Nephron (organoid): Measurements from ENCODE around the gene DDB1.

ENCODE experiments used
- H3K27ac Mint-ChIP-seq, 3 experiments: 2 replicates each; pipeline ENCODE4 v1.8.0; 2020; ENCODE audit warnings: mixed read lengths in 3 of 3, mild to moderate bottlenecking in 2 of 3, moderate library complexity in 1 of 3
- H3K27me3 Mint-ChIP-seq: 2 replicates; pipeline ENCODE4 v1.8.0; 2021; ENCODE audit warnings: low read depth, mild to moderate bottlenecking, moderate library complexity, mixed read lengths
- H3K36me3 Mint-ChIP-seq: 2 replicates; pipeline ENCODE4 v1.8.0; 2020; ENCODE audit warnings: low read depth, mixed read lengths
- H3K4me1 Mint-ChIP-seq: 2 replicates; pipeline ENCODE4 v1.8.0; 2020; ENCODE audit warnings: mixed read lengths
- H3K4me3 Mint-ChIP-seq, 3 experiments: 2 replicates each; pipeline ENCODE4 v1.8.0; 2020; ENCODE audit warnings: mild to moderate bottlenecking in 3 of 3, mixed read lengths in 3 of 3, moderate library complexity in 2 of 3
- H3K9me3 Mint-ChIP-seq: 2 replicates; pipeline ENCODE4 v1.8.0; 2020; ENCODE audit warnings: mixed read lengths
- TF ChIP-seq, protein P1 (sequence below), 3 experiments: fragments of 200-600 bp; sonication (generic); IDR thresholded peaks; one replicate each; pipeline ENCODE4 v1.5.0; 2021; ENCODE audit warnings: antibody characterized with exemption in 3 of 3; ENCODE audit not compliant: unreplicated experiment in 3 of 3

DDB1 gene

DNA sequence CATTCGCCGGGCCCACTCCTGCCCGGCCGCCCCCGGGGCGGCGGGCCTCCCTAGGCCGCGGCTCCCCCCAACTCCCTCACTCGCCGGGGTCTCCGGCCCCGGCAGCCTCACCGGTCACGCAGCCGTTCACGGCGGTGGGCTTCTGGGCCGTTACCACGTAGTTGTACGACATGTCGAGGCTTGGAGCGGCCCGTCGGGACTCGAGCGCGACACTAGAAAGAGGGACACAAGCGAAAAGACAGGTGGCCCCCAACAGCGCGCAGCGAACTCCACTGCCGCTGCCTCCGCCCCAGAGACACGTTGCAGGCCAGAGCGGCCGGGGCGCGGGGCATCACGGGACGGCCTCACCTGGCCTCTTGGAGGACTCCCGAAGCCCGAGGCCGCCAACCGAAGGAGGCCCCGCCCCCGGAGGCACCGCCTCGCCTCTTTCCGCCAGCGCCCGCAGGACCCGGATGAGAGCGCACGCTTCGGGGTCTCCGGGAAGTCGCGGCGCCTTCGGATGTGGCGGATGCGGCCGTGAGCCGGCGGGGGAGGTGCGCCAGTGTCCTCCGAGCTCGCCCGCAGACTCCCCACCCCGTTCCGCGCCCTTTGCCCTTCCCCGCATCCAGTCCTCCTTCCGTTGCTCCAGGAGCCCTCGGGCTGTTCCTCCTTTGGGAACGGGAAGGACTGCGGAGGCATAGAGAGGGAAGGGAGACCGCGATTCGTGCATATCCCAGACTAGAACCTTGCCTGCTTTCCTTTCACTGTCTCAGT, at the start of gene DDB1, which contains the start of gene TKFC:
Gene DDB1, minus strand, starts transcription at position 309 of the 753 bp plus-strand sequence. Its CDS starts 137 bp downstream, at position 172.
Gene TKFC, plus strand, starts transcription at position 432 of the 753 bp plus-strand sequence. CDS start 1,501 bp downstream, outside the sequence.
- TF ChIP-seq, protein P1, sequence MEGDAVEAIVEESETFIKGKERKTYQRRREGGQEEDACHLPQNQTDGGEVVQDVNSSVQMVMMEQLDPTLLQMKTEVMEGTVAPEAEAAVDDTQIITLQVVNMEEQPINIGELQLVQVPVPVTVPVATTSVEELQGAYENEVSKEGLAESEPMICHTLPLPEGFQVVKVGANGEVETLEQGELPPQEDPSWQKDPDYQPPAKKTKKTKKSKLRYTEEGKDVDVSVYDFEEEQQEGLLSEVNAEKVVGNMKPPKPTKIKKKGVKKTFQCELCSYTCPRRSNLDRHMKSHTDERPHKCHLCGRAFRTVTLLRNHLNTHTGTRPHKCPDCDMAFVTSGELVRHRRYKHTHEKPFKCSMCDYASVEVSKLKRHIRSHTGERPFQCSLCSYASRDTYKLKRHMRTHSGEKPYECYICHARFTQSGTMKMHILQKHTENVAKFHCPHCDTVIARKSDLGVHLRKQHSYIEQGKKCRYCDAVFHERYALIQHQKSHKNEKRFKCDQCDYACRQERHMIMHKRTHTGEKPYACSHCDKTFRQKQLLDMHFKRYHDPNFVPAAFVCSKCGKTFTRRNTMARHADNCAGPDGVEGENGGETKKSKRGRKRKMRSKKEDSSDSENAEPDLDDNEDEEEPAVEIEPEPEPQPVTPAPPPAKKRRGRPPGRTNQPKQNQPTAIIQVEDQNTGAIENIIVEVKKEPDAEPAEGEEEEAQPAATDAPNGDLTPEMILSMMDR (IDR thresholded peaks at IDR 0.05; ENCODE audit: unreplicated experiment in 3 of 3), result no peak
- Mint-ChIP-seq H3K4me1 (peaks cover 61% of the 10 kb centered on the region), H3K27me3 (no peaks in the 10 kb centered on the region), H3K4me3 (peak within 1 kb of the TSS; percentile 93 to 100 (median 97)), H3K36me3 (peaks cover 34% of the 10 kb centered on the region), H3K9me3 (no peaks in the 10 kb centered on the region), H3K27ac (peak within 1 kb of the TSS; percentile 96 to 99 (median 97))

DNA sequence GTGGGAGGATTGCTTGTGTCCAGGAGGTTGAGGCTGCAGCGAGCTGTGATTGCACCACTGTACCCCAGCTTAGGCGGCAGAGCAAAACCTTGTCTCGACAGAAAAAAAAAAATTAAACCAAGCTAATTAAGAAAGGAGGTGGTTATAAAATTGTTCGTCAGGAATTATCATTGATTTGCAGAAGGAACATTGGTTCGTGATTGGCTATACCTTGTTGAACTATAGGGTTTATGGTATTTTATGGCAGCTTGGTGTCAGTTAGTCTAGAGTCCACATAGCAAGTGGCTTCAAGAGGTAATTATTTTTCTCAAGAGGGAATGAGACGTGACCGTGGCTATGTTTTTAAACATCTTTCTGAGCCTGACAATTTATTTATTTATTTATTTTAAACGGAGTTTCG, 48.0 kb upstream of the DDB1 start:
- peaks cover 5% of the 10 kb centered on the region for H3K4me1 Mint-ChIP-seq
- no peaks in the 10 kb centered on the region for H3K27me3 Mint-ChIP-seq
- H3K27ac Mint-ChIP-seq, result no peak overlapping the region
- no peak overlapping the region for H3K4me3 Mint-ChIP-seq
- H3K36me3 Mint-ChIP-seq, result peaks cover 21% of the 10 kb centered on the region
- TF ChIP-seq, protein P1 (IDR thresholded peaks at IDR 0.05; ENCODE audit: unreplicated experiment in 3 of 3), result no peak
- no peaks in the 10 kb centered on the region for H3K9me3 Mint-ChIP-seq

DNA sequence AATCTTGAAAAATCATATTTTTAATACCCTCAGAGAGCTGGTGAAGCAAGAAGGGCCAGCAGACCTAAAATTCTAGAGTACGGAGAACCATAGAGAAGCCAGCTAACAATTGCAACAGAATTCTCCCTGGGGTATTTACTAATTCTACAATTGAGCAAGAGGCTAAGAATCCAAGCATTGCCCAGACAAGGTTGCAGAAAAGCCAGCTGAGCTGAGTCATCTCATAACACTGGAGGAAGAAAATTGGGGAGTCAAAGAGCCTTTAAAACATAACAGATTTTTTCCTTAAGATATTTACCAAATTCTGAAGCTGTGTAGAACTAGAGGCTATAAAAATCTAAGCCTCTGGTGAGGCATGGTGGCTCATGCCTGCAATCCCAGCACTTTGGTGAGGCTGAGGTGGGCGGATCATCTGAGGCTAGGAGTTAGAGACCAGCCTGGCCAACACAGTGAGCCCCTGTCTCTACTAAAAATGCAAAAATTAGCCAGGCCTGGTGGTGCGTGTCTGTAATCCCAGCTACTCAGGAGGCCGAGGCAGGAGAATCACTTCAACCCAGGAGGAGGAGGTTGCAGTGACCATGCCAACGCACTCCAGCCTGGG, 45.9 kb upstream of the DDB1 start:
- Mint-ChIP-seq H3K27me3 (no peaks in the 10 kb centered on the region), H3K4me3 (no peak overlapping the region), H3K36me3 (peaks cover 41% of the 10 kb centered on the region), H3K27ac (peak overlapping the region in 1 of 3 experiments; percentile 50), H3K9me3 (peaks cover 3% of the 10 kb centered on the region), H3K4me1 (peaks cover 5% of the 10 kb centered on the region)
- TF ChIP-seq, protein P1 (IDR thresholded peaks at IDR 0.05; ENCODE audit: unreplicated experiment in 3 of 3), result no peak

DNA sequence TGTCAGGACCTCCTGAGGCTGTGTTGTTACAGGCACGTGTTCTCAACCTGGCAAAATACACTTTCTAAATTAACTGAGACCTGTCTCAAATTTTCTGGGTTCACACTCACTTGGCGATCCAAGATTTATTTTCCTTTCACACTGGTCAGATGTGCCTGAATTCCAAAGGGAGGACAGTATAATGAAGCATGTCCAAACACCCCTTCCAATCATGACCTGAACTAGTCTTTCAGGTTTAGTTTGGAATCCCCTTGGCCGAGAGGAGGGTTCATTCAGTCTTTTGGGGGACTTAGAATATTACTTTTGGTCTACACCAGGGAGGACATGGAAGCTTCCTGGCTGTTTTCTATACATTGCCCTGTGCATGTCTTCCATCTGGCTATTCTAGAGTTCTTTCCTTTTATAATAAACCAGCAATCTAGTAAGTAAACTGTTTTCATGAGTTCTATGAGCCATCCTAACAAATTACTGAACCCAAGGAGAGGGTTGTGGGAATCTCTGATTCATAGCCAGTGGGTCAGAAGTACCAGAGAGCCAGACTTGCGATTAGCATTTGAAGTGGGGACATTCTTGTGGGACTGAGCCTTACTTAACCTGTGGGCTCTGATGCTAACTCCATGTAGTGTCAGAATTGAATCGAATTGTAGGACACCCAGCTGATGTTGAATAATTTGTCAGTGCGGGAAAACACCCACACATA, 44.7 kb upstream of the DDB1 start:
- Mint-ChIP-seq H3K4me3 (no peak overlapping the region), H3K27me3 (no peaks in the 10 kb centered on the region), H3K9me3 (peaks cover 6% of the 10 kb centered on the region), H3K27ac (no peak overlapping the region), H3K4me1 (peaks cover 5% of the 10 kb centered on the region), H3K36me3 (peaks cover 50% of the 10 kb centered on the region)
- TF ChIP-seq, protein P1 (IDR thresholded peaks at IDR 0.05; ENCODE audit: unreplicated experiment in 3 of 3), result no peak

DNA sequence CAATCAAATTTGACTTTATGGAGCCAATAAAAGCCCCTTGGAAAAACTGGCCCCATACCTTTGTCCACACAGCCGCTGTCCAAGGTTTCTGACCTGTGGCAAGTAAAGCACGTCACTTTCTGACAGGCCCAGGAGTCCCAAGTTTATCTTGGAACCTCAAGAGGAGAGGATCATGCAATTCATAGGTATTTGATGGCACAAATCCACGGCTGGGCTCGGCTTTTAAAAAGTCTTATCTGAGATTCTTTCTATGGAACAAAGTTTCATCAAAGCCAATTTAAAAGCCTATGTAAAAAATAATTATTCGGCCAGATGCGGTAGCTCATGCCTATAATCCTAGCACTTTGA, 42.8 kb upstream of the DDB1 start:
- Mint-ChIP-seq H3K9me3 (peaks cover 10% of the 10 kb centered on the region), H3K36me3 (peaks cover 67% of the 10 kb centered on the region), H3K4me3 (no peak overlapping the region), H3K27ac (no peak overlapping the region), H3K27me3 (no peaks in the 10 kb centered on the region), H3K4me1 (peaks cover 5% of the 10 kb centered on the region)
- TF ChIP-seq, protein P1 (IDR thresholded peaks at IDR 0.05; ENCODE audit: unreplicated experiment in 3 of 3), result no peak
